K562 (cell line): ENCODE measurements around the gene FGF14.

Experiments
- MNT ChIP-seq, 2 experiments: fragments of 450-650 bp; conservative IDR thresholded peaks; 2 replicates each; pipeline ENCODE4 v1.6.1; 2017; ENCODE audit warnings: mild to moderate bottlenecking in 2 of 2, moderate library complexity in 2 of 2
- ZFP1 ChIP-seq: fragments of 450-650 bp; formaldehyde crosslinking; IDR thresholded peaks from 2 replicates; pipeline ENCODE4 v1.4.0; 2020; ENCODE audit warnings: mild to moderate bottlenecking, mixed read lengths
- TF ChIP-seq, protein P1 (sequence below), 3 experiments: IDR thresholded peaks in 2 of 3; conservative IDR thresholded peaks in 1 of 3; 2 replicates each; pipeline ENCODE4 v1.5.1; 2011 to 2012; ENCODE audit warnings: low read length in 3 of 3, mild to moderate bottlenecking in 3 of 3, control low read depth in 2 of 3, improper control_type of control experiment in 1 of 3, inconsistent platforms in 1 of 3, low read depth in 1 of 3, mixed read lengths in 1 of 3, moderate library complexity in 1 of 3; ENCODE audit not compliant: insufficient read depth in 2 of 3

- TF ChIP-seq MNT (conservative IDR thresholded peaks at IDR 0.05), result no peak
- TF ChIP-seq, protein P1, sequence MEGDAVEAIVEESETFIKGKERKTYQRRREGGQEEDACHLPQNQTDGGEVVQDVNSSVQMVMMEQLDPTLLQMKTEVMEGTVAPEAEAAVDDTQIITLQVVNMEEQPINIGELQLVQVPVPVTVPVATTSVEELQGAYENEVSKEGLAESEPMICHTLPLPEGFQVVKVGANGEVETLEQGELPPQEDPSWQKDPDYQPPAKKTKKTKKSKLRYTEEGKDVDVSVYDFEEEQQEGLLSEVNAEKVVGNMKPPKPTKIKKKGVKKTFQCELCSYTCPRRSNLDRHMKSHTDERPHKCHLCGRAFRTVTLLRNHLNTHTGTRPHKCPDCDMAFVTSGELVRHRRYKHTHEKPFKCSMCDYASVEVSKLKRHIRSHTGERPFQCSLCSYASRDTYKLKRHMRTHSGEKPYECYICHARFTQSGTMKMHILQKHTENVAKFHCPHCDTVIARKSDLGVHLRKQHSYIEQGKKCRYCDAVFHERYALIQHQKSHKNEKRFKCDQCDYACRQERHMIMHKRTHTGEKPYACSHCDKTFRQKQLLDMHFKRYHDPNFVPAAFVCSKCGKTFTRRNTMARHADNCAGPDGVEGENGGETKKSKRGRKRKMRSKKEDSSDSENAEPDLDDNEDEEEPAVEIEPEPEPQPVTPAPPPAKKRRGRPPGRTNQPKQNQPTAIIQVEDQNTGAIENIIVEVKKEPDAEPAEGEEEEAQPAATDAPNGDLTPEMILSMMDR (IDR thresholded peaks at IDR 0.05 in 2 of 3, conservative IDR thresholded peaks at IDR 0.05 in 1 of 3; ENCODE audit: insufficient read depth in 2 of 3, low read depth in 1 of 3, low read length in 3 of 3), result no peak
- no peak for TF ChIP-seq ZFP1 (CRISPR knock-in tag)
Observed at GRCh38 chr13:101944521-101944920, 457.3 kb downstream of the FGF14 start.
